Measurements from ENCODE around the gene TULP1.
A peak's percentile ranks its signal among the peaks of the same experiment; 100 is the strongest.

The TULP1 gene

GRCh38 chr6:35477551-35478179 lies 35.0 kb downstream of the TULP1 start:
- TF ChIP-seq, protein P1, sequence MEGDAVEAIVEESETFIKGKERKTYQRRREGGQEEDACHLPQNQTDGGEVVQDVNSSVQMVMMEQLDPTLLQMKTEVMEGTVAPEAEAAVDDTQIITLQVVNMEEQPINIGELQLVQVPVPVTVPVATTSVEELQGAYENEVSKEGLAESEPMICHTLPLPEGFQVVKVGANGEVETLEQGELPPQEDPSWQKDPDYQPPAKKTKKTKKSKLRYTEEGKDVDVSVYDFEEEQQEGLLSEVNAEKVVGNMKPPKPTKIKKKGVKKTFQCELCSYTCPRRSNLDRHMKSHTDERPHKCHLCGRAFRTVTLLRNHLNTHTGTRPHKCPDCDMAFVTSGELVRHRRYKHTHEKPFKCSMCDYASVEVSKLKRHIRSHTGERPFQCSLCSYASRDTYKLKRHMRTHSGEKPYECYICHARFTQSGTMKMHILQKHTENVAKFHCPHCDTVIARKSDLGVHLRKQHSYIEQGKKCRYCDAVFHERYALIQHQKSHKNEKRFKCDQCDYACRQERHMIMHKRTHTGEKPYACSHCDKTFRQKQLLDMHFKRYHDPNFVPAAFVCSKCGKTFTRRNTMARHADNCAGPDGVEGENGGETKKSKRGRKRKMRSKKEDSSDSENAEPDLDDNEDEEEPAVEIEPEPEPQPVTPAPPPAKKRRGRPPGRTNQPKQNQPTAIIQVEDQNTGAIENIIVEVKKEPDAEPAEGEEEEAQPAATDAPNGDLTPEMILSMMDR (IDR thresholded peaks at IDR 0.05; ENCODE audit: insufficient read depth, low read depth, low read length, missing control alignments) = no peak
- H3K4me3 ChIP-seq (ENCODE audit: low read depth, low read length) = no peak overlapping the region
- DNase-seq (ENCODE audit: low read depth) = no peak

DNA sequence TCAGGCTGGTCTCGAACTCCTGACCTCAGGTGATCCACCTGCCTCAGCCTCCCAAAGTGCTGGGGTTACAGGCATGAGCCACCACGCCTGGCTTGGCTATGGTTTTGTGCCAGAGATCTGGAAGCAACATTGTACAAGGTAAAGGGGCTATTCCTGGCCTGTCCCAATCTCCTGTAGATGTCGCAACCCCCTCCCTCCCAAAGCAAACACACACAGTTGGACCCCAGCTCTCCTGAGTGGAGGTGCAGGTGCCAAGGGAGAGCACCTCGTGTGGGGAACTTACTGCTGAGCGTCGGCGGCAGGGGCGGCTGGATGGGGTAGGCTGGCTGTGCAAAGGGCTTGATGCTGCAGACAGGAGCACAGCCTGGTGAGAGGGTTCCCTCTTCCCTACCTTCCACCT lies 35.7 kb downstream of the TULP1 start:
- TF ChIP-seq, protein P1 (IDR thresholded peaks at IDR 0.05; ENCODE audit: insufficient read depth, low read depth, low read length, missing control alignments) = no peak
- no peak for DNase-seq (ENCODE audit: low read depth)
- H3K4me3 ChIP-seq (ENCODE audit: low read depth, low read length) = no peak overlapping the region

- DNase-seq (ENCODE audit: low read depth) = no peak
- TF ChIP-seq, protein P1 (IDR thresholded peaks at IDR 0.05; ENCODE audit: insufficient read depth, low read depth, low read length, missing control alignments) = no peak
- no peak overlapping the region for H3K4me3 ChIP-seq (ENCODE audit: low read depth, low read length)
Measured at GRCh38 chr6:35476004-35476403, 36.7 kb downstream of the TULP1 start.

DNA sequence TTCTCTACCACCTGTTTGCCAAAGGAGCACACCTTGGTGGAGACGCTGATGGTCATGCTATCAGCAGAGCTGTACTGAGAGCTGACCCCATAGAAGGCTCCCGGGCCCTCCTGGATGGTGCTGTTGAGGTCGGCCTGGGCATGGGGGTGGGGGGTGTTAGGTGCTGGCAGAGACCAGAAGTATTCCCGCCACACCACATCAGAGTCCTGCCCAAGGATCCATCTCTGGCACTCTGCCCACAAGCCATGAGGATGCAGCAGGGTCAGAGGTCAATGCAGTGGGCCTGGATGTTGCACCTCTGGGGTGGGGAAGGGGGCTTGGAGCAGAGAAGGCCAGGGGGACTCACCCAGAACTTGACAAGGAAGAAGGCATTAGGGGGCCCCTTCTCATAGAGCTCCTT lies 37.1 kb downstream of the TULP1 start:
- TF ChIP-seq, protein P1 (IDR thresholded peaks at IDR 0.05; ENCODE audit: insufficient read depth, low read depth, low read length, missing control alignments) = no peak
- no peak overlapping the region for H3K4me3 ChIP-seq (ENCODE audit: low read depth, low read length)
- DNase-seq (ENCODE audit: low read depth) = no peak

GRCh38 chr6:35474942-35475570 lies 37.6 kb downstream of the TULP1 start:
- no peak overlapping the region for H3K4me3 ChIP-seq (ENCODE audit: low read depth, low read length)
- DNase-seq (ENCODE audit: low read depth) = peak; percentile 40
- TF ChIP-seq, protein P1 (IDR thresholded peaks at IDR 0.05; ENCODE audit: insufficient read depth, low read depth, low read length, missing control alignments) = no peak

GRCh38 chr6:35474131-35474941 lies 38.4 kb downstream of the TULP1 start:
- peak; percentile 52 for DNase-seq (ENCODE audit: low read depth)
- TF ChIP-seq, protein P1 (IDR thresholded peaks at IDR 0.05; ENCODE audit: insufficient read depth, low read depth, low read length, missing control alignments) = no peak
- no peak overlapping the region for H3K4me3 ChIP-seq (ENCODE audit: low read depth, low read length)
